Peyer's patch (tissue), 4 donors: ENCODE data around the gene FOXO1.

ENCODE experiments used
- POLR2A ChIP-seq, 2 donors: fragments of 450-650 bp; IDR thresholded peaks; one replicate each; pipeline ENCODE4 v1.5.1; 2017; ENCODE audit warnings: antibody characterized with exemption in 2 of 2, mild to moderate bottlenecking in 2 of 2, moderate library complexity in 2 of 2
- TF ChIP-seq, protein P1 (sequence below), 6 experiments: fragments of 450-650 bp in 4 of 6; fragments of 200-600 bp in 2 of 6; sonication (generic) in 1 of 6; IDR thresholded peaks; one replicate each; pipeline ENCODE4 v1.5.1; 2017 to 2019; ENCODE audit warnings: antibody characterized with exemption in 6 of 6, mild to moderate bottlenecking in 3 of 6, moderate library complexity in 1 of 6

DNA sequence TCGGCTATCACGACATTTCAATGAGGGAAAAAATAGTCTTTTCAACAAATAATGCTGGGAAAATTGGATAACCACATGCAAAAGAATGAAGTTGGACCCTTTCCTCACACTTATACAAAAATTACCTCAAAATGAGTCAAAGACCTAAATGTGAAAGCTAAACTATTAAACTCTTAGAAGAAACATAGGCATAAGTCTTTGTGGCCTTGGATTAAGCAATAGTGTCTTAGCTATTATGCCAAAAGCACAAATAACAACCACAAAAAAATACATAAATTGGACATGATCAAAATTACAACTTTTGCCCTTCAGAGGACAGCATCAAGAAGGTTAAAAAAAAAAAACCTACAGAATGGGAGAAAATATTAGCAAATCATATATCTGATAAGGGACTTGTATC, 156.6 kb downstream of the FOXO1 start:
- TF ChIP-seq, protein P1, sequence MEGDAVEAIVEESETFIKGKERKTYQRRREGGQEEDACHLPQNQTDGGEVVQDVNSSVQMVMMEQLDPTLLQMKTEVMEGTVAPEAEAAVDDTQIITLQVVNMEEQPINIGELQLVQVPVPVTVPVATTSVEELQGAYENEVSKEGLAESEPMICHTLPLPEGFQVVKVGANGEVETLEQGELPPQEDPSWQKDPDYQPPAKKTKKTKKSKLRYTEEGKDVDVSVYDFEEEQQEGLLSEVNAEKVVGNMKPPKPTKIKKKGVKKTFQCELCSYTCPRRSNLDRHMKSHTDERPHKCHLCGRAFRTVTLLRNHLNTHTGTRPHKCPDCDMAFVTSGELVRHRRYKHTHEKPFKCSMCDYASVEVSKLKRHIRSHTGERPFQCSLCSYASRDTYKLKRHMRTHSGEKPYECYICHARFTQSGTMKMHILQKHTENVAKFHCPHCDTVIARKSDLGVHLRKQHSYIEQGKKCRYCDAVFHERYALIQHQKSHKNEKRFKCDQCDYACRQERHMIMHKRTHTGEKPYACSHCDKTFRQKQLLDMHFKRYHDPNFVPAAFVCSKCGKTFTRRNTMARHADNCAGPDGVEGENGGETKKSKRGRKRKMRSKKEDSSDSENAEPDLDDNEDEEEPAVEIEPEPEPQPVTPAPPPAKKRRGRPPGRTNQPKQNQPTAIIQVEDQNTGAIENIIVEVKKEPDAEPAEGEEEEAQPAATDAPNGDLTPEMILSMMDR (IDR thresholded peaks at IDR 0.05) = no peak
- no peak for TF ChIP-seq POLR2A (IDR thresholded peaks at IDR 0.05)
